HepG2 (cell line): ENCODE measurements around the gene TUBA4B. TPM values are rescaled to one million over a fixed set of nuclear protein-coding genes. Genes with fewer than 3 reads are reported as not detected.

Experiments
- ETV6 ChIP-seq: sonication (generic); formaldehyde crosslinking; conservative IDR thresholded peaks from 2 replicates; pipeline ENCODE4 v1.4.0; 2020; ENCODE audit warnings: missing genetic modification reagents
- MLXIP ChIP-seq: sonication (generic); formaldehyde crosslinking; IDR thresholded peaks from 2 replicates; pipeline ENCODE4 v1.9.0; 2021; ENCODE audit warnings: missing genetic modification reagents, borderline replicate concordance
- MTA1 ChIP-seq: sonication (generic); formaldehyde crosslinking; IDR thresholded peaks from 2 replicates; pipeline ENCODE4 v1.4.0; 2020; ENCODE audit warnings: missing genetic modification reagents, mild to moderate bottlenecking, borderline replicate concordance
- NR2F2 ChIP-seq: IDR thresholded peaks from 2 replicates; pipeline ENCODE4 v1.6.1; 2012; ENCODE audit warnings: low read depth, inconsistent platforms, borderline replicate concordance
- RXRA ChIP-seq: sonication (generic); formaldehyde crosslinking; IDR thresholded peaks from 2 replicates; pipeline ENCODE4 v1.5.1; 2020; ENCODE audit warnings: missing genetic modification reagents
- ZNF20 ChIP-seq: sonication (generic); formaldehyde crosslinking; IDR thresholded peaks from 2 replicates; pipeline ENCODE4 v1.4.0; 2020; ENCODE audit warnings: mild to moderate bottlenecking, moderate library complexity, missing genetic modification reagents
- ZNF280B ChIP-seq: sonication (generic); formaldehyde crosslinking; IDR thresholded peaks from 2 replicates; pipeline ENCODE4 v1.5.0; 2020; ENCODE audit warnings: missing genetic modification reagents, mild to moderate bottlenecking, borderline replicate concordance
- ZNF543 ChIP-seq: sonication (generic); formaldehyde crosslinking; IDR thresholded peaks from 2 replicates; pipeline ENCODE4 v1.4.0; 2020; ENCODE audit warnings: mild to moderate bottlenecking, missing genetic modification reagents
- ZNF549 ChIP-seq: sonication (generic); formaldehyde crosslinking; IDR thresholded peaks from 2 replicates; pipeline ENCODE4 v1.5.0; 2020; ENCODE audit warnings: missing genetic modification reagents
- ZNF746 ChIP-seq: sonication (generic); formaldehyde crosslinking; IDR thresholded peaks from 2 replicates; pipeline ENCODE4 v1.8.0; 2022; ENCODE audit warnings: mild to moderate bottlenecking, missing genetic modification reagents
- ZNF770 ChIP-seq: sonication (generic); formaldehyde crosslinking; IDR thresholded peaks from 2 replicates; pipeline ENCODE4 v1.5.0; 2020; ENCODE audit warnings: mild to moderate bottlenecking, missing genetic modification reagents
- polyA plus RNA-seq, 8 experiments: library from polyadenylated mRNA; depleted of rRNA in 3 of 8; stranded (reverse) in 7 of 8; unstranded in 1 of 8; fragments of >200 nt; fragmentation: Illumina TruSeq in 4 of 8; extraction: Trizol in 4 of 8; gene quantifications; 2 replicates each; pipeline versions ENCODE4 v1.2.1 to v1.2.3, GENCODE V29; 2011 to 2016; ENCODE audit warnings: low read depth in 4 of 8, missing spikeins in 1 of 8, mixed read lengths in 1 of 8; ENCODE audit not compliant: insufficient read depth in 1 of 8
- total RNA-seq, 5 experiments: library from RNA; depleted of rRNA; stranded (reverse); fragments of >200 nt; fragmentation: Illumina TruSeq; extraction: Trizol; gene quantifications; 2 replicates each; pipeline ENCODE4 v1.2.3, GENCODE V29; 2016; ENCODE audit warnings: low read depth in 1 of 5
- TF ChIP-seq, protein P1 (sequence below): sonication (generic); formaldehyde crosslinking; IDR thresholded peaks from 2 replicates; pipeline ENCODE4 v1.4.0; 2020; ENCODE audit warnings: missing genetic modification reagents
- TF ChIP-seq, protein P2 (sequence below): sonication (generic); formaldehyde crosslinking; IDR thresholded peaks from 2 replicates; pipeline ENCODE4 v1.8.1; 2023; ENCODE audit warnings: mild to moderate bottlenecking, missing genetic modification reagents, borderline replicate concordance
- TF ChIP-seq, protein P3 (sequence below): sonication (generic); formaldehyde crosslinking; IDR thresholded peaks from 2 replicates; pipeline ENCODE4 v1.8.0; 2023; ENCODE audit warnings: mild to moderate bottlenecking, missing genetic modification reagents
- TF ChIP-seq, protein P4 (sequence below): sonication (generic); formaldehyde crosslinking; IDR thresholded peaks from 2 replicates; pipeline ENCODE4 v1.4.0; 2020; ENCODE audit warnings: missing genetic modification reagents; ENCODE audit errors: not compliant biosample characterization
- TF ChIP-seq, protein P5 (sequence below): sonication (generic); formaldehyde crosslinking; IDR thresholded peaks from 2 replicates; pipeline ENCODE4 v1.5.1; 2020; ENCODE audit warnings: missing genetic modification reagents, mild to moderate bottlenecking, borderline replicate concordance

TUBA4B gene
- total and polyA plus RNA-seq, 2 of the 13 experiments (the other 11 are each of a cell fraction or from before 2014, with no cell fraction given) = 0.18 to 0.22 TPM

DNA sequence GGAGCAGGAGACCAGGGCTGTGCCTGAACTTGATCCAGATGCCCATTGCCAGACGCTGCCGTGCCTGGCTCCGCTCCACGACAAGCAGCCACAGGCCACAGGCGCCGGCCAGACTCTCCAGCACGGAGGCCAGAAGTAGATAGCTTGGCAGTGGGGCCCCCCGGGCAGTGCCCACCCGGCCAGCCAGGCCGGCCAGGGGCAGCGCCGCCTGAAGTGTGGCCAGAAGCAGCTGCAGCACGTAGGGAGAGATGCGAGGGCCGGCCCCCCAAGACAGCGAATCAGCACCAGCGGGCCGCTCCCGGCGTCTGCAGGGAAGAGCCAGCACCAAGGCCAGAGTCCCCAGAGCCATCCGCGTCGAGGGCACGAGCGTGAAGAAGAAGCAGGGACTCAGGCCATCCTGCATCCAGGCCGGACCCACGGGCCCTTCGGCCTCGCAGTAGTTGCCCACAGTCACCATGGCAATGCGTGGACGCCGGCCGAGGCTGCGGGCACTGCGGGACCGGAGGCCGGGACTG, 34.8 kb upstream of the TUBA4B start (continued):
- TF ChIP-seq, protein P1, sequence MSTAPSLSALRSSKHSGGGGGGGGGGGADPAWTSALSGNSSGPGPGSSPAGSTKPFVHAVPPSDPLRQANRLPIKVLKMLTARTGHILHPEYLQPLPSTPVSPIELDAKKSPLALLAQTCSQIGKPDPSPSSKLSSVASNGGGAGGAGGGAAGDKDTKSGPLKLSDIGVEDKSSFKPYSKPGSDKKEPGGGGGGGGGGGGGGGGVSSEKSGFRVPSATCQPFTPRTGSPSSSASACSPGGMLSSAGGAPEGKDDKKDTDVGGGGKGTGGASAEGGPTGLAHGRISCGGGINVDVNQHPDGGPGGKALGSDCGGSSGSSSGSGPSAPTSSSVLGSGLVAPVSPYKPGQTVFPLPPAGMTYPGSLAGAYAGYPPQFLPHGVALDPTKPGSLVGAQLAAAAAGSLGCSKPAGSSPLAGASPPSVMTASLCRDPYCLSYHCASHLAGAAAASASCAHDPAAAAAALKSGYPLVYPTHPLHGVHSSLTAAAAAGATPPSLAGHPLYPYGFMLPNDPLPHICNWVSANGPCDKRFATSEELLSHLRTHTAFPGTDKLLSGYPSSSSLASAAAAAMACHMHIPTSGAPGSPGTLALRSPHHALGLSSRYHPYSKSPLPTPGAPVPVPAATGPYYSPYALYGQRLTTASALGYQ = peak; percentile 46; the same call in 1 of the 2 replicates
- TF ChIP-seq, protein P2, sequence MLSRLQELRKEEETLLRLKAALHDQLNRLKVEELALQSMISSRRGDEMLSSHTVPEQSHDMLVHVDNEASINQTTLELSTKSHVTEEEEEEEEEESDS (CRISPR knock-in tag) = no peak; the same call in 1 of the 2 replicates
- no peak for TF ChIP-seq ZNF543
- peak; percentile 42; the same call in 1 of the 2 replicates for TF ChIP-seq ZNF770 (CRISPR knock-in tag)
- TF ChIP-seq NR2F2 = no peak
- no peak for TF ChIP-seq ZNF549 (CRISPR knock-in tag)
- TF ChIP-seq, protein P3, sequence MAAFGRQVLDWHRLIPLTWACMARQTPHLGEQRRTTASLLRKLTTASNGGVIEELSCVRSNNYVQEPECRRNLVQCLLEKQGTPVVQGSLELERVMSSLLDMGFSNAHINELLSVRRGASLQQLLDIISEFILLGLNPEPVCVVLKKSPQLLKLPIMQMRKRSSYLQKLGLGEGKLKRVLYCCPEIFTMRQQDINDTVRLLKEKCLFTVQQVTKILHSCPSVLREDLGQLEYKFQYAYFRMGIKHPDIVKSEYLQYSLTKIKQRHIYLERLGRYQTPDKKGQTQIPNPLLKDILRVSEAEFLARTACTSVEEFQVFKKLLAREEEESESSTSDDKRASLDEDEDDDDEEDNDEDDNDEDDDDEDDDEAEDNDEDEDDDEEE = 0 out of 2 replicates have a peak, but pooled peaks have one; percentile 94
- TF ChIP-seq ZNF280B = no peak
- no peak for TF ChIP-seq MTA1
- no peak for TF ChIP-seq RXRA
- TF ChIP-seq ZNF746 (CRISPR knock-in tag) = no peak
- no peak; the same call in 1 of the 2 replicates for TF ChIP-seq ETV6 (CRISPR knock-in tag)
- TF ChIP-seq MLXIP (CRISPR knock-in tag) = 0 out of 2 replicates have a peak, but pooled peaks have one; percentile 56
- TF ChIP-seq, protein P4, sequence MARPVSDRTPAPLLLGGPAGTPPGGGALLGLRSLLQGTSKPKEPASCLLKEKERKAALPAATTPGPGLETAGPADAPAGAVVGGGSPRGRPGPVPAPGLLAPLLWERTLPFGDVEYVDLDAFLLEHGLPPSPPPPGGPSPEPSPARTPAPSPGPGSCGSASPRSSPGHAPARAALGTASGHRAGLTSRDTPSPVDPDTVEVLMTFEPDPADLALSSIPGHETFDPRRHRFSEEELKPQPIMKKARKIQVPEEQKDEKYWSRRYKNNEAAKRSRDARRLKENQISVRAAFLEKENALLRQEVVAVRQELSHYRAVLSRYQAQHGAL (CRISPR knock-in tag) = no peak
- TF ChIP-seq ZNF20 (CRISPR knock-in tag) = no peak
- TF ChIP-seq, protein P5, sequence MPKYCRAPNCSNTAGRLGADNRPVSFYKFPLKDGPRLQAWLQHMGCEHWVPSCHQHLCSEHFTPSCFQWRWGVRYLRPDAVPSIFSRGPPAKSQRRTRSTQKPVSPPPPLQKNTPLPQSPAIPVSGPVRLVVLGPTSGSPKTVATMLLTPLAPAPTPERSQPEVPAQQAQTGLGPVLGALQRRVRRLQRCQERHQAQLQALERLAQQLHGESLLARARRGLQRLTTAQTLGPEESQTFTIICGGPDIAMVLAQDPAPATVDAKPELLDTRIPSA (CRISPR knock-in tag) = no peak
